OCI-LY3 (cell line): Measurements from ENCODE around the gene TNS3.

Source experiments
- CTCF ChIP-seq: fragments of 200-600, 300-600 bp; sonication (generic); IDR thresholded peaks from 2 replicates; pipeline ENCODE4 v1.5.1; 2014; ENCODE audit warnings: antibody characterized with exemption, low read length, low read depth
- EZH2phosphoT487 ChIP-seq: fragments of 200-600 bp; shearing (Covaris generic); IDR thresholded peaks from 2 replicates; pipeline ENCODE4 v1.6.1; 2018; ENCODE audit warnings: antibody characterized with exemption, mixed run types, low read depth

GRCh38 chr7:47424523-47424922 is 157.4 kb downstream of the TNS3 start:
- TF ChIP-seq CTCF (no peak), EZH2phosphoT487 (no peak)
